SK-N-SH (cell line): ENCODE measurements around the gene UNCX. TPM values are rescaled to one million over a fixed set of nuclear protein-coding genes. Genes with fewer than 3 reads are reported as not detected.

Source experiments
- CTCF ChIA-PET: fragments of 300-600, 350-600 bp; formaldehyde crosslinking; extraction: SDS; loops from one replicate; lab custom pipeline; 2021; lab: Yijun Ruan, JAX
- POLR2A ChIA-PET: fragments of 350-600 bp; sonication (Branson Sonifier 250); formaldehyde crosslinking; extraction: SDS; loops from one replicate; lab custom pipeline; 2020; ENCODE audit warnings: antibody characterized with exemption, inconsistent platforms; lab: Yijun Ruan, JAX
- DNase-seq: peaks from one replicate; pipeline ENCODE4 v3.0.0; 2012
- H2AFZ ChIP-seq: fragments of 200-600 bp; sonication (generic); 2 replicates; pipeline ENCODE4 v1.8.1; 2016; ENCODE audit warnings: antibody characterized with exemption, mild to moderate bottlenecking, low read depth
- H3F3A ChIP-seq: fragments of 200-600 bp; sonication (generic); replicated peaks from 2 replicates; pipeline ENCODE3; 2016; ENCODE audit warnings: antibody characterized with exemption, mild to moderate bottlenecking; ENCODE audit not compliant: insufficient read depth
- H3K27ac ChIP-seq, 2 experiments: fragments of 200-500 bp in 1 of 2; fragments of 200-600 bp in 1 of 2; sonication (Bioruptor generic) in 1 of 2; sonication (generic), shearing (Covaris generic) in 1 of 2; 2 replicates each; pipeline versions ENCODE4 v1.5.1 to v1.6.1; 2014 to 2016; ENCODE audit warnings: low read depth in 2 of 2, inconsistent platforms in 1 of 2, low read length in 1 of 2, mild to moderate bottlenecking in 1 of 2, mixed read lengths in 1 of 2
- H3K27me3 ChIP-seq: fragments of 200-600 bp; sonication (generic), shearing (Covaris generic); 2 replicates; pipeline ENCODE4 v1.6.1; 2016; ENCODE audit warnings: mixed run types; ENCODE audit not compliant: insufficient read depth
- H3K36me3 ChIP-seq, 2 experiments: fragments of 200-500 bp in 1 of 2; fragments of 200-600 bp in 1 of 2; sonication (Bioruptor generic) in 1 of 2; sonication (generic) in 1 of 2; replicated peaks in 1 of 2; 2 replicates each; pipeline versions ENCODE3 to v1.5.1; 2014 to 2016; ENCODE audit warnings: low read length in 1 of 2, mild to moderate bottlenecking in 1 of 2; ENCODE audit not compliant: insufficient read depth in 2 of 2, control insufficient read depth in 1 of 2
- H3K4me1 ChIP-seq, 2 experiments: fragments of 200-500 bp in 1 of 2; fragments of 200-600 bp in 1 of 2; sonication (Bioruptor generic) in 1 of 2; sonication (generic), shearing (Covaris generic) in 1 of 2; 2 replicates each; pipeline versions ENCODE4 v1.5.1 to v1.6.1; 2014 to 2016; ENCODE audit warnings: low read depth in 1 of 2, low read length in 1 of 2, mixed run types in 1 of 2; ENCODE audit not compliant: insufficient read depth in 2 of 2, control insufficient read depth in 1 of 2
- H3K4me2 ChIP-seq: fragments of 200-600 bp; sonication (generic), shearing (Covaris generic); 2 replicates; pipeline ENCODE4 v1.6.1; 2017; ENCODE audit warnings: mixed run types
- H3K4me3 ChIP-seq, 2 experiments: fragments of 200-500 bp in 1 of 2; fragments of 200-600 bp in 1 of 2; sonication (Bioruptor generic) in 1 of 2; sonication (generic), shearing (Covaris generic) in 1 of 2; 2 replicates each; pipeline versions ENCODE4 v1.5.1 to v1.8.1; 2014 to 2016; ENCODE audit warnings: low read depth in 2 of 2, inconsistent platforms in 1 of 2, low read length in 1 of 2, mild to moderate bottlenecking in 1 of 2, mixed read lengths in 1 of 2, moderate library complexity in 1 of 2
- H3K79me2 ChIP-seq: fragments of 200-600 bp; sonication (generic); 2 replicates; pipeline ENCODE4 v1.8.1; 2017; ENCODE audit warnings: mild to moderate bottlenecking; ENCODE audit not compliant: insufficient read depth
- H3K9ac ChIP-seq: fragments of 200-600 bp; sonication (generic); 2 replicates; pipeline ENCODE4 v1.6.1; 2017; ENCODE audit warnings: mixed run types
- H3K9me2 ChIP-seq: fragments of 200-600 bp; sonication (generic); 2 replicates; pipeline ENCODE4 v1.6.1; 2017; ENCODE audit warnings: mixed run types
- H3K9me3 ChIP-seq: fragments of 200-600 bp; sonication (generic); 2 replicates; pipeline ENCODE4 v1.6.1; 2017; ENCODE audit warnings: mixed run types, mild to moderate bottlenecking, moderate library complexity
- H4K20me1 ChIP-seq: fragments of 200-600 bp; sonication (generic); 2 replicates; pipeline ENCODE4 v1.6.1; 2017; ENCODE audit warnings: mild to moderate bottlenecking, mixed run types; ENCODE audit not compliant: insufficient read depth
- CHD2 ChIP-seq: fragments of 150-350 bp; IDR thresholded peaks from 2 replicates; pipeline ENCODE4 v1.6.1; 2018; ENCODE audit warnings: low read length; ENCODE audit not compliant: partially characterized antibody
- EP300 ChIP-seq, 2 experiments: IDR thresholded peaks; 2 replicates each; pipeline versions ENCODE4 v1.4.0 to v1.6.1; 2012; ENCODE audit warnings: borderline replicate concordance in 1 of 2, low read depth in 1 of 2, low read length in 1 of 2
- EZH2phosphoT487 ChIP-seq: fragments of 200-600 bp; sonication (generic); IDR thresholded peaks from 2 replicates; pipeline ENCODE4 v1.6.1; 2017; ENCODE audit warnings: low read depth, mixed run types, mild to moderate bottlenecking, antibody characterized with exemption, moderate library complexity, borderline replicate concordance
- FOXJ3 ChIP-seq: sonication (generic); formaldehyde crosslinking; IDR thresholded peaks from 2 replicates; pipeline ENCODE4 v1.5.1; 2020; ENCODE audit warnings: mild to moderate bottlenecking, missing genetic modification reagents
- FOXM1 ChIP-seq: IDR thresholded peaks from 2 replicates; pipeline ENCODE4 v1.4.0; 2012; ENCODE audit warnings: low read depth, mild to moderate bottlenecking
- GABPA ChIP-seq: IDR thresholded peaks from 2 replicates; pipeline ENCODE4 v1.4.0; 2012; ENCODE audit warnings: low read depth, mild to moderate bottlenecking
- MXI1 ChIP-seq: IDR thresholded peaks from 2 replicates; pipeline ENCODE4 v1.6.1; 2012; ENCODE audit warnings: mild to moderate bottlenecking, low read depth, low read length, improper control_type of control experiment
- NFIC ChIP-seq: IDR thresholded peaks from 2 replicates; pipeline ENCODE4 v1.4.0; 2012; ENCODE audit warnings: borderline replicate concordance
- RAD21 ChIP-seq: IDR thresholded peaks from 2 replicates; pipeline ENCODE4 v1.6.1; 2012; ENCODE audit warnings: mild to moderate bottlenecking, low read length
- RFX5 ChIP-seq: IDR thresholded peaks from 2 replicates; pipeline ENCODE4 v1.6.1; 2012; ENCODE audit warnings: mild to moderate bottlenecking, improper control_type of control experiment, low read length
- RXRA ChIP-seq: IDR thresholded peaks from 2 replicates; pipeline ENCODE4 v1.4.0; 2012; ENCODE audit warnings: low read depth, mild to moderate bottlenecking, borderline replicate concordance
- SIN3A ChIP-seq: IDR thresholded peaks from 2 replicates; pipeline ENCODE4 v1.6.1; 2012; ENCODE audit warnings: low read depth, mild to moderate bottlenecking, low read length, moderate library complexity, borderline replicate concordance
- SMC3 ChIP-seq: IDR thresholded peaks from 2 replicates; pipeline ENCODE4 v1.6.1; 2012; ENCODE audit warnings: low read depth, low read length, improper control_type of control experiment
- TAF1 ChIP-seq: IDR thresholded peaks from 2 replicates; pipeline ENCODE4 v1.6.1; 2012; ENCODE audit warnings: low read depth, mild to moderate bottlenecking, low read length, moderate library complexity, borderline replicate concordance
- TCF12 ChIP-seq: IDR thresholded peaks from 2 replicates; pipeline ENCODE4 v1.4.0; 2012
- YY1 ChIP-seq: IDR thresholded peaks from 2 replicates; pipeline ENCODE4 v1.4.0; 2012; ENCODE audit warnings: low read depth, mild to moderate bottlenecking
- WGBS: methylation state at CpG from one replicate; pipeline ENCODE4 v1.1.6; 2017; ENCODE audit warnings: low lambda C conversion rate; 5-methylcytosine and 5-hydroxymethylcytosine counted together
- polyA plus RNA-seq, 3 experiments: library from polyadenylated mRNA; depleted of rRNA; stranded (reverse); fragments of >200 nt; gene quantifications; 2 replicates each; pipeline ENCODE4 v1.2.3, GENCODE V29; 2012
- TF ChIP-seq, protein P1 (sequence below): fragments of 150-350 bp; IDR thresholded peaks from 2 replicates; pipeline ENCODE4 v1.6.1; 2016; ENCODE audit warnings: mild to moderate bottlenecking, low read depth, low read length
- TF ChIP-seq, protein P2 (sequence below): IDR thresholded peaks from 2 replicates; pipeline ENCODE4; 2012
- TF ChIP-seq, protein P3 (sequence below): IDR thresholded peaks from 2 replicates; pipeline ENCODE4 v1.6.1; 2012; ENCODE audit warnings: mild to moderate bottlenecking, low read depth, low read length, moderate library complexity

Gene UNCX
- polyA plus RNA-seq, 1 of the 3 experiments (the other 2 are of a cell fraction): not detected

DNA sequence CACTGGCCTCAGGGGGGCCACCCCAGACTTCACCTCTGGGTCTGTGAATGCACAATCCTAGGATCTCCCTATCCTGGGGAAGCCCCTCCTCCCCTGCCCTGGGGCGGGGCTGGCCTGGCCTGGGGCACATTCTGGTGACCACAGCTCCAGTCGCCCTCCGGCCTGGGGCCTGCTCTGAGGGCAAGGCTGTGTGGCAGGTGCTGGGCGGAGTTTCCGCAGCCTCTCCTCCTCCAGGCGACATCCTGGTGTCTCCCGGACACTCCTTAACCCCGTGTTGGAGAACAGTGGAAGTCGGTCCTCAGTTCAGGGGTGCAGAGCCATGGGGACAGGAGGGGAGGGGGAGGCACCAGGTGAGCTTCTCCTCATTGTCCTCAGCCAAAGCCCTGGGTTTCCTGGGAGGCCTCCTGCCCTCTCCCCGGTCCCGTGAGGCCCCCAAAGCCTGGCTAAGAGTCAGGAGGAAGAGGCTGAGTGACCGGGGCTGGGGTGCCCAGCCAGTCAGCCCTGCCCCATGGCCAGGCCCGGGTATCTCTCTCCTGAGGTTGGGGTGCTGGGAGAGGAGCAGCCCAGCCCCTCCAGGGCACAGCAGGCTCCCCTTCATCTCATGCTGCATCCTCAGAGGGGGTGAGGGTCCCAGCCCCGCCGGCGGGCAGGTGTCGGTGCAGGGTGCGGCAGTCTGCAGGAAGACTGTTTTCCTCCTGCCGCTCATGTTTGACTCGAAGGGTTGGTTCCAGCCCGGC, 22.6 kb downstream of the UNCX start:
- Histone ChIP-seq H3K79me2 (no peaks in the 10 kb centered on the region), H3K4me3 (no peak overlapping the region), H4K20me1 (peaks cover 32% of the 10 kb centered on the region), H3K9me3 (no peaks in the 10 kb centered on the region), H3K27me3 (peaks cover 98% of the 10 kb centered on the region), H3K4me2 (no peak overlapping the region), H2AFZ (no peak overlapping the region), H3K36me3 (no peaks in the 10 kb centered on the region), H3K27ac (no peak overlapping the region), H3K9me2 (no peaks in the 10 kb centered on the region), H3K4me1 (no peaks in the 10 kb centered on the region), H3K9ac (no peak overlapping the region), H3F3A (no peaks in the 10 kb centered on the region)
- POLR2A ChIA-PET: no interaction called here
- TF ChIP-seq, protein P1, sequence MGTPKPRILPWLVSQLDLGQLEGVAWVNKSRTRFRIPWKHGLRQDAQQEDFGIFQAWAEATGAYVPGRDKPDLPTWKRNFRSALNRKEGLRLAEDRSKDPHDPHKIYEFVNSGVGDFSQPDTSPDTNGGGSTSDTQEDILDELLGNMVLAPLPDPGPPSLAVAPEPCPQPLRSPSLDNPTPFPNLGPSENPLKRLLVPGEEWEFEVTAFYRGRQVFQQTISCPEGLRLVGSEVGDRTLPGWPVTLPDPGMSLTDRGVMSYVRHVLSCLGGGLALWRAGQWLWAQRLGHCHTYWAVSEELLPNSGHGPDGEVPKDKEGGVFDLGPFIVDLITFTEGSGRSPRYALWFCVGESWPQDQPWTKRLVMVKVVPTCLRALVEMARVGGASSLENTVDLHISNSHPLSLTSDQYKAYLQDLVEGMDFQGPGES: no peak
- TF ChIP-seq TAF1: no peak
- no peak for TF ChIP-seq SMC3
- no peak for TF ChIP-seq TCF12
- TF ChIP-seq, protein P2, sequence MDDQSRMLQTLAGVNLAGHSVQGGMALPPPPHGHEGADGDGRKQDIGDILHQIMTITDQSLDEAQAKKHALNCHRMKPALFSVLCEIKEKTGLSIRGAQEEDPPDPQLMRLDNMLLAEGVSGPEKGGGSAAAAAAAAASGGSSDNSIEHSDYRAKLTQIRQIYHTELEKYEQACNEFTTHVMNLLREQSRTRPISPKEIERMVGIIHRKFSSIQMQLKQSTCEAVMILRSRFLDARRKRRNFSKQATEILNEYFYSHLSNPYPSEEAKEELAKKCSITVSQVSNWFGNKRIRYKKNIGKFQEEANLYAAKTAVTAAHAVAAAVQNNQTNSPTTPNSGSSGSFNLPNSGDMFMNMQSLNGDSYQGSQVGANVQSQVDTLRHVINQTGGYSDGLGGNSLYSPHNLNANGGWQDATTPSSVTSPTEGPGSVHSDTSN: no peak
- TF ChIP-seq EZH2phosphoT487: no peak
- no peak for TF ChIP-seq RXRA
- no peak for TF ChIP-seq SIN3A
- TF ChIP-seq FOXM1: no peak
- no peak for TF ChIP-seq RAD21
- no peak for TF ChIP-seq CHD2
- DNase-seq: no peak
- CTCF ChIA-PET: interaction anchor here (1.1 to 7.8 kb wide), 7 partner anchors 8 to 177 kb away, joined by 3 to 60 read pairs (median 4); no protein-coding TSS in a partner anchor
- 5% methylated on average over 14 of the region's 21 CpGs for WGBS

DNA sequence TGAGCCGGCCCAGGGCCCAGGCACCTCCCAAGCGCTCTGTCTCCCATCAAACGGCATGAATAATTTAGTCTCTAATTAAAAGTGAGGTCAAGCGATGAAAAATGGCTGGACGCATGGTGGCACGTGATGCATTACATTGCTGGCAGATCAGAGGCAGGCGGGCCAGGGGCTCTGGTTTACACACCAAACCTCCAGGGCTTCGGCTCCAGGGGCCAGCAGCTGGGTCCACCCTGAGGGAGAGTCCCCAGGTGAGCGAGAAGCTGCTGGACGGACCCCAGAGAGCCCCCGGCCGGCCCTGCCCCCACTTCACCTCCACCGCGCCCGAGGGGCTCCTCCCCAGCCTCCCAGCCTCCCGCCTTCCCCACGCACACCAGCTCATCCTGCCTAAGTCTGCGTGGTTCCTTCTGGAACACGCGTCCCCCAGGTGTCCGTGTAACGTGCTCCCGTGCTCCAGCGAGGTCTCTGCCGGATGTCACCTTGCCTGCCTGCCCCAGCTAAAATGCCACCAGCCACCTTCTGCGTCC, 23.2 kb downstream of the UNCX start:
- ChIA-PET POLR2A (no interaction called here), CTCF (interaction anchor here (1.1 to 7.8 kb wide), 3 partner anchors 30 to 157 kb away, joined by 3 to 60 read pairs (median 3); no protein-coding TSS in a partner anchor)
- Histone ChIP-seq H3F3A (no peaks in the 10 kb centered on the region), H3K9ac (no peak overlapping the region), H3K27ac (no peak overlapping the region), H2AFZ (no peak overlapping the region), H3K9me3 (no peaks in the 10 kb centered on the region), H3K36me3 (no peaks in the 10 kb centered on the region), H4K20me1 (peaks cover 26% of the 10 kb centered on the region), H3K4me1 (no peaks in the 10 kb centered on the region), H3K9me2 (no peaks in the 10 kb centered on the region), H3K4me2 (no peak overlapping the region), H3K4me3 (no peak overlapping the region), H3K79me2 (no peaks in the 10 kb centered on the region), H3K27me3 (peaks cover 98% of the 10 kb centered on the region)
- WGBS: 9% methylated on average over 16 of the region's 26 CpGs
- TF ChIP-seq EP300 (IDR thresholded peaks at IDR 0.05; ENCODE audit: borderline replicate concordance in 1 of 2, low read depth in 1 of 2, low read length in 1 of 2): no peak
- no peak for TF ChIP-seq YY1
- TF ChIP-seq MXI1: no peak
- TF ChIP-seq, protein P2: no peak
- TF ChIP-seq, protein P3, sequence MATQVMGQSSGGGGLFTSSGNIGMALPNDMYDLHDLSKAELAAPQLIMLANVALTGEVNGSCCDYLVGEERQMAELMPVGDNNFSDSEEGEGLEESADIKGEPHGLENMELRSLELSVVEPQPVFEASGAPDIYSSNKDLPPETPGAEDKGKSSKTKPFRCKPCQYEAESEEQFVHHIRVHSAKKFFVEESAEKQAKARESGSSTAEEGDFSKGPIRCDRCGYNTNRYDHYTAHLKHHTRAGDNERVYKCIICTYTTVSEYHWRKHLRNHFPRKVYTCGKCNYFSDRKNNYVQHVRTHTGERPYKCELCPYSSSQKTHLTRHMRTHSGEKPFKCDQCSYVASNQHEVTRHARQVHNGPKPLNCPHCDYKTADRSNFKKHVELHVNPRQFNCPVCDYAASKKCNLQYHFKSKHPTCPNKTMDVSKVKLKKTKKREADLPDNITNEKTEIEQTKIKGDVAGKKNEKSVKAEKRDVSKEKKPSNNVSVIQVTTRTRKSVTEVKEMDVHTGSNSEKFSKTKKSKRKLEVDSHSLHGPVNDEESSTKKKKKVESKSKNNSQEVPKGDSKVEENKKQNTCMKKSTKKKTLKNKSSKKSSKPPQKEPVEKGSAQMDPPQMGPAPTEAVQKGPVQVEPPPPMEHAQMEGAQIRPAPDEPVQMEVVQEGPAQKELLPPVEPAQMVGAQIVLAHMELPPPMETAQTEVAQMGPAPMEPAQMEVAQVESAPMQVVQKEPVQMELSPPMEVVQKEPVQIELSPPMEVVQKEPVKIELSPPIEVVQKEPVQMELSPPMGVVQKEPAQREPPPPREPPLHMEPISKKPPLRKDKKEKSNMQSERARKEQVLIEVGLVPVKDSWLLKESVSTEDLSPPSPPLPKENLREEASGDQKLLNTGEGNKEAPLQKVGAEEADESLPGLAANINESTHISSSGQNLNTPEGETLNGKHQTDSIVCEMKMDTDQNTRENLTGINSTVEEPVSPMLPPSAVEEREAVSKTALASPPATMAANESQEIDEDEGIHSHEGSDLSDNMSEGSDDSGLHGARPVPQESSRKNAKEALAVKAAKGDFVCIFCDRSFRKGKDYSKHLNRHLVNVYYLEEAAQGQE: no peak
- TF ChIP-seq FOXM1: no peak
- TF ChIP-seq FOXJ3: no peak
- TF ChIP-seq NFIC: no peak
- no peak for TF ChIP-seq RFX5
- TF ChIP-seq, protein P1: no peak
- no peak for TF ChIP-seq TAF1
- no peak for TF ChIP-seq GABPA
- no peak for DNase-seq
